NCI-H2029 (cell line): Measurements from ENCODE around the gene TPSB2.
A peak's percentile ranks its signal among the peaks of the same experiment; 100 is the strongest.
"Not testable (repeated sequence)": the region's sequence is repeated elsewhere in the genome, so short reads cannot be mapped to it uniquely, and the experiment has no call there.

ENCODE experiments used
- DNase-seq: peaks from one replicate; lab custom pipeline; 2025; lab: John Stamatoyannopoulos, UW

TPSB2 gene

DNA sequence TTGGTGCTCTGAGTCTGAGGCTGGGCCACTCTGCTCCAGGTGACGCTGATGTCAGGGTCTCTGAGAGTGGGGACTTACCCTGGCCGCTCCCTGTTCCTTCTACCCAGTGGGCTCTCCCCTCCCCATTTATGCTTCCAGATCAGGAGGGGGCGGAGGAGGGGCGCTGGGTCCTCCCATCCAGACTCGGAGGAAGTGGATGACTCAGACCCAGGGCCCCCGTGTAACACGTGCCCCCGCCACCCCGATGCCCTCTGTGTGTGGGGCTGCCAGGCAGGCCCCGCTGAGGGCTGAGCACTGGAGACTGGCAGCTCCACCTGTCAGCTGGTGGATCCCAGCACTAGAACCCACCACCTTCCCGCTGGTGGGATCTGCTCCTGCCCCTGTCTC, at the start of gene TPSB2:
Gene TPSB2 (minus strand): TSS at position 101 of the 387 bp plus-strand sequence. CDS start 233 bp downstream, outside the sequence.
- DNase-seq = not testable (repeated sequence)

DNA sequence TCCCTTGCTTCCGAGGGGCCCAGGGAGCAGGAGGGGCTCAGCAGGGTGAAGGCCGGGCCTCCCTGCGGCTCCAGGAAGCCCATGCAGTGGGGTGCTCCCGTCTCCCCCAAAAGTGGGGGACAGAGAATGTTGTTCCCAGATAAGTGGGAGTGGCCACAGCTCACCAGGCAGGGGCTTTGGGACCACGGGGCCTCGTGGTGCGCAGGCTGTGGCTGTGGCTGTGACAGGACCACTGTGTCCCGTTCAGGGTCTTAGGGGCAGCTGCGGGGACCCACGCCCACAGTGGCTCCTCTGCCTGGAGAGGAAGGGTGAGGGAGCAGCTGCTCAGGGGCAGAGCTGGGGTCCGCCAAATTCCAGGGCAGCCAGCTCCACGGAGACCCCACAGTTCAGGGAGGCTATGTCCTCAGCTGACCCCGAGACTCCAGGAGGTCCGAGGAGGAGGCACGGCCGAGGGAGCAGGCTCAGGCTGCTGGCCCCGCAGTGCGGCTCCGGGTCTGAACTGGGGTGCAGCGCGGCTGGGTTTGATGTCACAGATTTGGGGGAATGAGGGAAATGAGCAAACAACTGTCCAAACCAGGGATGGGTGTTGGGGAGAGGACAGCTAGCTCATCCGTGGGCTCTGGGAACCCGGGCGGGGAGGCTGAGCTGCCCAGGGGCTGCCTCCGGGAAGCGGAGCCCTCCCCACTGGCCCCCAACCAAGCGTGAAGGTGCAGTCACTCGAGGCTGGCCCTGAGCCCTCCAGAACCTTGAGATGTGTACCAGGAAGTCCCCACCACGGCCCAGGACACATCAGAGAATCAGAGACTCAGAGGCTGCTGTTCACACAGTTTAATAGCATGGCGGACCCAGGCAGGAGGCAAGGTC, 49.3 kb upstream of the TPSB2 start:
- no peak for DNase-seq

DNA sequence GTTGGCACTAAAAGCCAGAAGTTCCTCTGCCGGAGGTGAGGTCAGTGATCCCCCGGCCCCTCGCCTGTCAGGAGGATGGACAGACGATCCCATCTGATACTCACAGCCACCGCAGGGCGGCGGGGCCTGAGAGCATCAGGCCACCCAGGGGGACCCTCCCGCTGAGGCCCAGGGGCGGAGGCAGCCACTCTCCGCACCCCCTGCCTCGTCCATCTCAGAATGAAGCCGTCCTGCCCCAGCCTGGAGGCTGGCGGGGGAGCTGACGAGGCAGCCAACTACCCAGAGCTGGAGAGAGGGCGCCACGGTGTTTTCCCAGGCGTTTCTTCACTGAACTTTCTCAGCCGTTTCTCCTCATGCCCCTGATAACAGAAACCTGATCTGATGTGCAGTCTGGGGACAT, 48.5 kb upstream of the TPSB2 start:
- no peak for DNase-seq

DNA sequence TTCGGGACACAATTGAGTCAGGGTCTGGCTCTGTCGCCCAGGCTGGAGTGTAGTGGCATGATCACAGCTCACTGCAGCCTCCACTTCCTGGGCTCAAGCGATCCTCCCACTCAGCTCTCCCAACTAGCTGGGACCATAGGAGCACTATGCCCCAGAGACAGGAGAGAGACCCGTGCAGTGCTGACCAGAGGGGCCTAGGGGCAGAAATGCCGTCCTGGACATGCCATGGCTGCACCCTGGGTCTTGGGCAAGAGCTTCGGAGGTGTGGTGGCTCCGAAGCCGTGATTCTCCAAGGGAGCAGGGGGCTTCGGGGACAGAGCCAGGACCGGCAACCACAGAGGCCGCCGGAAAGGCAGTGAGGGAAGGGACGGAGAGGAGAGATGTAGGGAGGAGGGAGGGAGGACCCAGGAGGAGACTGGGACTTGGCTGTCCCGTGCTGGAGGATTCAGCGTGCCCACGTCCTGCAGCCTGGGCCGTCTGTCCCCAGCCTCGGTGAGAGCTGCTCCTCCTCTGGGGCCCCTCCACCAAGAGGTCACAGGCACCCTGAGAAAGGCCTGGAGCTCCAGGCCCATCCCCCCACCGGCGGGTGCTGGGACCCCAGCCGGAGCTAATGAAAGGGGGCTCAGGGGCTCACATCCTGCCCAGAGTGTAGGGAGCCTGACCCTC, 47.8 kb upstream of the TPSB2 start:
- no peak for DNase-seq

DNA sequence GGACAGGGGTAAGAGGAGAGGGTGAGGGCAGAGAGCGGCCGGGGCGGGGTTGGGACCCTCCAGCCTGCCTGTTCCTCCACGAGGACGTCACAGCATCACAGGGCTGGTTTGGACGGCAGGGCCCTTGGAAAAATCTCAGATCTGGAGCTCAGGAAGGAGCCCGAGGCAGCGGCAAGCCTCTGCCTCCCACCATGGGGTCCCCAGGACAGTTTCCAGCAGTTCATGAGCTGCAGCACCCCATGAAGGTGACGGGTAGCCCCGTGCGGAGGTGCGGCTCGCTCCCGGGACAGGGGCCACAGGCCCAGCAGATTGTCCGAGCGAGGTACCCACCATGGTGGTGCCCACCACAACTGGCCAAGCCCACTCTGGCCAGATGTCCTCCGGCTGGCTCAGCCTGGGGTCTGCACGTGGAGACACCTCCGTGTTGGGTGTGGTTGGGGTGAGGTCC, 47.2 kb upstream of the TPSB2 start:
- DNase-seq = no peak

DNA sequence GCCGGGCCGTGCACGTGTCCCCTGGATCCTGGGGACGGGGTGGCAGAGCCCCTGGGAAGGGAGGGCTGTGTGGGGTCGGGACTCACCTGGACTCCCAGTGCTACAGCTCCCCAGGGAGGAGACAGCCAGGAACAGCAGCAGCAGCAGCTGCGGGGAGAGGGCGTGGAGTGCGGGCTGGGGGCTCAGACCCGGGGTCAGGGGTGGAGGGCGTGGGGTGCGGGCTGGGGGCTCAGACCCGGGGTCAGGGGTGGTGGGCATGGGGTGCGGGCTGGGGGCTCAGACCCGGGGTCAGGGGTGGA, 46.5 kb upstream of the TPSB2 start:
- no peak for DNase-seq

DNA sequence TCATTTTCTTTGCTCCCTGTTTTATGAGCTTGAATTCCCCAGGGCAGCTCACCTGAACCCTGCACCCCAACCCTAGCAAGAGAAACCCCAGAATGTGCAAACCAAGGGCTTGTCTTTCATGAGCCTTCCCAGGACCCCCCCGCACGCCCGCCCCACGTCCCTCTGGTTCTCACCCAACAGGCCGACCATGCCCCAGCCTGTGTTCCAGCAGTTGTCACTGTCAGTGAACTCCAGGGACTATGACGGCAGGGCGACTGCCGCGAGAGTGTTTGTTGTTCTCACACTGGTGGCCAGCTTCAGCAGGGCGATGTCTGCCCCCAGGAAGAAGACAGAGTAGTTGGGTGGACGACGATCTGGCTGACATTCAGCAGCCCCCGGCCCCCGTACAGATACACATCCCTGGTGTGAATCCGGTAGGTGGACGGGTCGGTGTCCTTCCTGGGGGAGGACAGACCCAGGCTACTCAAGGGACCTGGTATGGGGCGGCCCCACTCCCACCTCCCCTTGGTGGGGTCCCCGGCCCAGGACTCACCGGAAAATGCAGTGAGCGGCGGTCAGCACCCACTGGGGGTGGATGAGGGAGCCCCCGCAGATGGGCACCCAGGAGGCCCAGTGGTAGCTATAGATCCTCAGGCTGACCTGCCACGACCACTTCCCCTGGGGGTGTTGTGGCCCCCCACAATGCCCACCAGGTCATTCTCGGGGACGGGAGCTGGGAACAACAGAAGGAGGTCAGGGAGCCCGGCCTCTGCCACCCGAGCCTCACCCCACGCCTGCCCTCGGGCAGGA, 46.0 kb upstream of the TPSB2 start:
- DNase-seq = no peak

DNA sequence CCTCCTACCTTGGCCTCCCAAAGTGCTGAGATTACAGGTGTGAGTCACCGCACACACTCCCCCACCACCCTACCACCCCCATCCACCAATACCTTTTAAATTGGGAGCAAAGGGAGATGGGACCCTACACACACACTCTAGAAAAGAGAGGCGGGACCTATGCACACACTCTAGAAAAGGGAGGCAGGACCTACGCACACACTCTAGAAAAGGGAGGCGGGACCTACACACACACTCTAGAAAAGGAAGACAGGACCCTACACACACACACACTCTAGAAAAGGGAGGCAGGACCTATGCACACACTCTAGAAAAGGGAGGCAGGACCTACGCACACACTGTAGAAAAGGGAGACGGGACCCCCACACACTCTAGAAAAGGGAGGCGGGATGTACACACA, 44.8 kb upstream of the TPSB2 start:
- DNase-seq = no peak

DNA sequence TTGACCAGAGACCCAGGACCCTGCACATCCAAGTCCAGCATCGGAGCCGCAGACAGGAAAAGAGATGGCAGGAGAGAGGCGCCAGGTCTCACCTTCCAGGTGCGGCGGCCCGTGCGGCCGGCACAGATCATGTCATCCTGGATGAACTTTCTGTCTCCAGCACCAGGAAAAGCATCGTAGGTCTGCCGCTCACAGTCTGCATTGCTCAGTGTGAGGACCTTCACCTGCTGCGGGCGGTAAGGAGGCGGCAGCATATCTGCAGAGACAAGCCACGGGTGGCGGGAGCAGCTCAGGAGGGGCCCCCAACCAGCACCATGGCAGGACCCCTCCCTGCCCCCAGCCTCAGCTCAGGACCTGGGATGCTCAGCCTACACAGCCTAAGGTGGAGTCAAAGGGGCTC, 43.8 kb upstream of the TPSB2 start:
- DNase-seq = no peak

DNA sequence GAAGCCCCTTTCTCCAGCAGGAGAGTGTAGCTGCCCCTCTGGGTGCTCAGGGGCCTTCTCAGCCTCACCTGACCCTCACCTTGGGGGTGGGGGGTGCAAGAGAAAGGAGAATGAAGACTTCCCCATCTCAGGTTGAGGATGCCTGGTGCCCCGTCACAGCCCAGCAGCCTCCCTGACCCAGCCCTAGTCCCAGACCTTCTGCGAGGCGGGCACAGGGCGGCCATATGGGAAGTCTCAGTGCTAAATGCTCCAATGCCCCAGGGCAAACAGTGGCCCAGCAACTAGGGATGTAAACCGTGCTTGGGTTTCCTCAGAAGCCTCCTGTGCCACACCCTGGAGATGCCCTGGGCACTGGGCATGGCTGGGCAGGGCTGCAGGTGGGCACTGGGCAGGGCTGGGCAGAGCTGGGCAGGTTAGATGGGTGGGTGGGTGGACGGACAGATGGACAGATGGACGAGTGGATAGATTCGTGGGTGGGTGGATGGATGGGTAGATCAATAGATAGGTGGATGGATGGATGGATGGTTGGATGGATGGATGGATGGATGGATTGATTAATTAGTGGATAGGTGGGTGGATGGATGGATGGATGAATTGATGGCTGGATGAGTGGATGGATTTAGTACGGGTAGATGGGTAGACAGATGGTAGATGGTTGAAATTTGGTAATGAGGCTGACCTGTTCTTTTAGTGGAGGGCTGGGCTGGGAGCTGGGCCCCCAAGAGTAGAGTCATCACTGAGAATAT, 42.6 kb upstream of the TPSB2 start:
- no peak for DNase-seq

DNA sequence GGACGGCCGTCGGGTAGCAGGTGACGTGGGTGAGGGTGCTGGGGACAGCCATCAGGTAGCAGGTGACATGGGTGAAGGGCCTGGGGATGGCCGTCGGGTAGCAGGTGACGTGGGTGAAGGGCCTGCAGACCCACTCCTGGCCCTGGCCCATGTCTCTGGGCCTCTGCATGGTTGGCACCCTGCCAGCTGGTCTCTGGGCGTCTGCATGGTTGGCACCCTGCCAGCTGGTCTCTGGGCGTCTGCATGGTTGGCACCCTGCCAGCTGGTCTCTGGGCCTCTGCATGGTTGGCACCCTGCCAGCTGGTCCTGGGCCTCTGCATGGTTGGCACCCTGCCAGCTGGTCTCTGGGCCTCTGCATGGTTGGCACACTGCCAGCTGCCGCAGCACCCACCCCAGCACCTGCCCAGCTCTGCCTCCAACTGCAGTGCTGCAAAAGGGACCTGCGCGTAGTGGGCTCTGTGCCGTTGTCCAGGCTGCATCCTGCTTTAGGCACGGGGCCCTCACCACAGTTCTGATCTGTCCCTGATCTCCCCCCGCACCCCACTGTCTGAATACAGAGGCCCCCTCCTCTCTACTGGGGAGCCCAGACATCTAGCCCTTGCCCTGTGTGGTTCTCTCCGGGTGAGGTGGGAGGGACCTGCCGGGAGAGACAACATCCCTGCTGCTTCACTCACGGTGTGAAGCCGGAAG, 41.9 kb upstream of the TPSB2 start:
- DNase-seq = peak; percentile 86

DNA sequence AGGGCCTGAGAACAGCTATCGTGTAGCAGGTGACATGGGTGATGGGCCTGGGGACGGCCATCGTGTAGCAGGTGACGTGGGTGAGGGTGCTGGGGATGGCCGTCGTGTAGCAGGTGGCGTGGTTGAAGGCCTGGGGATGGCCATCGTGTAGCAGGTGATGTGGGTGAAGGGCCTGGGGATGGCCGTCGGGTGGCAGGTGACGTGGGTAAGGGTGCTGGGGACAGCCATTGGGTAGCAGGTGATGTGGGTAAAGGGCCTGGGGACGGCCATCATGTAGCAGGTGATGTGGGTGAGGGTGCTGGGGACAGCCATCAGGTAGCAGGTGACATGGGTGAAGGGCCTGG, 41.4 kb upstream of the TPSB2 start:
- no peak for DNase-seq

DNA sequence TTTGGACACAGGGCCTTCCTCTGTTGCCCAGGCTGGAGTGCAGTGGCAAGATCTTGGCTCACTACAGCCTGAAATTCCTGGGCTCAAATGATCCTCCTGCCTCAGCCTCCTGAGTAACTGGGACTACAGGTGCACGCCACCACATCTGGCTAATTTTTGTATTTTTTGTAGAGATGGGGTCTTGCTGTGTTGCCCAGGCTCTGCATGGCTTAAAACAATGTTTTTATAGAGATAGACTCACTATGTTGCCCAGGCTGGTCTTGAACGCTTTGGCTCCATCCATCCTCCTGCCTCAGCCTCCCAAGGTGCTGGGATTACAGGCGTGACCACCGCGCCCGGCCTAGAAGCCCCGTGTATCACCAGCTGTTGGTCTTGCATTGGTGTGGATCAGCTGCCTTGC, 39.4 kb upstream of the TPSB2 start:
- not testable (repeated sequence) for DNase-seq

DNA sequence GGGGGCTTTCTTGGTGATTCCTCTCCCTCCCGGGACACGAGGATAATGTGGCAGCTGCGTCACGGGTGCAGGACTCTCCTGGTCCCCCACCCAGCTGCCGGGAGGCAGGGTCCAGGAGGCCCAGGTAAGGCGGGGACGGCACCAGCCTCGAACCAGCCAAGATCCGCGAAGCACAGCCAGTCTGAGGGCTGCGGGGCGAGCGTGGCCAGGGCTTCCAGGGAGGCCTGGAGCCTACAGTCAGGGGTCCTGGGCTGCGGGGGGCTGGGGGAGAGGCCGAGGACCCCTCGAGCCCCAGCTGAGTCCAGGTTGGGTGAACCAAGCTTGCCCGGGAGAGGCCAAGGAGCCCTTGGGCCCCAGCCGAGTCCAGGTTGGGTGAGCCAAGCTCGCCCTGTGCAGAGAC, 35.8 kb upstream of the TPSB2 start:
- DNase-seq = no peak

DNA sequence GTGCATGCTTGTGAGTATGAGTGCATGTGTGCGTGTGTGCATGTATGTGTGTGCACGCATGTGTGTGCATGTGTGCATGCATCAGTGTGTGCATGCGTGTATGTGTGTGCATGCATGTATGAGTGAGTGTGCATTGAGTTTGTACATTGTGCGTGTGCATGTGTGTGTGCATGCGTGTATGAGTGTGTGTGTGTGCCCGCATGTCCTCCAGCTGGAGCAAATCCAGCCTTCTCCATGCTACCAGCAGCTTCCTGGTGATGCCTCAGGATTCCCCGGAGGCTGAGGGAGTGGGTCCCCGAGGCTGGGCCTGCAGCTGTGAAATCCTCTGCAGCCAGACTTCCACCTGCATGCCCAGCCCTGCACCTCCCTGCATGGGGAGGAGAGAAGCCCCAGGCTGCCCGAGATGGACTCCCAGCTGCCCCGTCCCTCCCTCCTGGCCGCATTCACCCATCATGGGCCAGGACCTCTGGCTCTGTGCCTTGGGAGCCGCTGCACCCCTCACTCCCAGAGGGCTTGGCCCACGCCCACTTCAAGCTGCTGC, 35.2 kb upstream of the TPSB2 start:
- no peak for DNase-seq

DNA sequence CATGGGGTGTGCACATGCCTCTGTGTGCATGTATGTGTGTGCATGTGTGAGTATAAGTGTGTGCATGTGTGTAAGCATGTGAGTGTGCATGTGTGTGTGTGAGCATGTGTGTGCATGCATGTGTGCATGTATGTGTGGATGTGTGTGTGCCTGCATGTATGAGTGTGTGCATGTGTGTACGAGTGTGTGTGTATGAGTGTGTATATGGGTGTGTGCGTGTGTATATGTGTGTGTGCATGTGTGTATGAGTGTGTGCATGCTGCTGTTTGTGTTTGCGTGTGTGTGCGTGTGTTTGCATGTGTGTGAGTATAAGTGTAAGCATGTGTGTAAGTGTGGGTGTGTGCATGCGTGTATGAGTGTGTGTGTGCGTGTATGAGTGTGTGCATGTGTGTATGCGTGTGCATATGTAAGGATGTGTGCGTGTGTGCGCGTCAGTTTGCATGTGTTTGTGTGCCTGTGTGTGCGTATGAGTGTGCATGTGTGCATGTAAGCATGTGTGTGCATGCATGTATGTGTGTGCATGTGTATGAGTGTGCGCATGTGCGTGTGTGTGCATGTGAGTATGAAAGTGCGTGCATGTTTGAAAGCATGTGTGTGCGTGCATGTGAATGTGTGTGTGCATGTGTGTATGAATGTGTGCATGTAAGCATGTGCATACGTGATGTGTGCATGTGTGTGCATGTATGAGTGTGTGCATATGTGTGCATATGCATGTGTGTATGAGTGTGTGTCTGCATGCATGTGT, 34.5 kb upstream of the TPSB2 start:
- DNase-seq = no peak

DNA sequence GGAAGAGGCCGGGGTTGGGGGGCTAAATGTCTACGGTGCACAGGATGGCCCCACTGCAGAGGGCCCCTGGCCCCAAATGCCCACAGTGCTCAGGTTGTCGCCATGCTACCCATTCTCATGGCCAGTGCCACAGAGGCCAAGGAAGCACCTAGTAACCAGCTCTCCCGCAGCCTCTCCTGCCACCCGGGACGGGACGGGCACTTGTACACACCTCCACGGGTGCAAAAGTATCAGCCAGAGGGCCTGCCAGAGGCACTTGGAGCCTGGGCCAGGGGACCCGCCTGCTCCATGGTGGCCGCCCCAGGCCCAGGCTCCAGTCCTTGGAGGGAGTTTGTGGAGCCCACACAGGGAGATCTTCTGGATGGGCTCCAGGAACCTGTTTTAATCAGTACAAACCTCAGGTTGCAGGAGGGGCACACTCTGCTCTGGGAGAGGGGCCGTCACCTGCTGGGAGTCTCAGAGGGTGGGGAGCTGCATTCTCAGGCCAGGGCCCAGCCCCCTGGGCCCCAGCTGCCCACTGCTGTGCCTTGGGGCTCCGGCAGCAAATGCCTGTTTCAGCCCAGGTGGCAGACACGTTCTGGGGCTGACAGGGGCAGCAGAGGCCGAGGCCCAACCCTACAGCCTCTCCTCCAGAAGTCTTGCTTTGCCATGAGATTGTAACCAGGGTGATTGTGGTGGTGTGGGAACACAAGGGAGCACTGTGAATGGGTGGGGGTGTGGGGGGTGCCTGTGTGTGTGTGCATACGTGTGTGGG, 33.8 kb upstream of the TPSB2 start:
- DNase-seq = no peak

DNA sequence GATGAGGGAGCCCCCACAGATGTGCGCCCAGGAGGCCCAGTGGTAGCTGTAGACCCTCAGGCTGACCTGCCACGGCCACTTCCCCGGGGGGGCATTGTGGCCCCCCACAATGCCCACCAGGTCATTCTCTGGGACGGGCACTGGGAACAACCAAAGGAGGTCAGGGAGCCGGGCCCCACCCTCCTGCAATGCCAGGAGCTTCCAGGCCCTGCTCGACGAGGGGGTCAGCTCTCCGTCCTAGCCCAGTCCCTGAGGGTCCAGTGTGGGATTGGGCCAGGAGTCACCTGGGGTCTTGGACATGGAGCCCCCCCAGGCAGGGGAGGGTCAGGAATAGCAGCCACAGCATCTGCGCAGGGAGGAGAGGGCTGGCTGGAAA, 32.9 kb upstream of the TPSB2 start:
- no peak for DNase-seq

DNA sequence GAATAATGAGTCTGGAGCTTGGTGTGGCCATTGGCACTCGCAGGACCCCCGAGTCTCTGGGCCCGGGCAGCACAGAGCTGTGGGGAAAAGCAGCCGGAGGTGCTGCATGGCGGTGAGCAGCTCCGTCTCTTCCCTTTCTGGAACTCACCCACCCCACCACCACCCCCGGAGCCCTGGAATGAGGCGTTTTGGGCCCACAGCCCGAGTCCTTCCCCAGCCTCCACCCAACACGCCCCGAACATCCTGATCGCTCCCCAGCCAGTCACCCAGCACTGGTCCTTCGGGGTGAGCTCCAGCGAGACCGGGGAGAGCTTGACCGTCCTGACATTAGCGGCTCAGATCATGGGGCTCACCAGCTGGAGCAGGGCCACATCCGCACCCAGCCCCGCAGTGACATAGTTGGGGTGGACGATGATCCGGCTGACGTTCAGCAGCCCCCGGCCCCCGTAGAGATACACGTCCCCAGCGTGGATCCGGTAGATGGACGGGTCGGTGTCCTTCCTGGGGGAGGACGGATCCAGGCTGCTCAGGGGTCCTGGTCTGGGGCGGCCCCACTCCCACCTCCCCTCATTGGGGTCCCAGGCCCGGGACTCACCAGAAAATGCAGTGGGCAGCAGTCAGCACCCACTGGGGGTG, 32.3 kb upstream of the TPSB2 start:
- no peak for DNase-seq
